Measurements from ENCODE around the gene UGT1A8. TPM values are rescaled to one million over a fixed set of nuclear protein-coding genes. Genes with fewer than 3 reads are reported as not detected.

UGT1A8 gene
- total and polyA plus RNA-seq, 2 experiments from 2014 or later: 0.45 TPM; not detected in 1

- H3K9me2 ChIP-seq (ENCODE audit: insufficient read depth): no peaks in the 10 kb centered on the region
- H3K27ac Mint-ChIP-seq: no peak overlapping the region
- peaks cover 19% of the 10 kb centered on the region for H3K9me3 Mint-ChIP-seq
- H3K4me3 ChIP-seq: no peak overlapping the region
- H3K27ac ChIP-seq (ENCODE audit: low read depth): no peak overlapping the region
- no peak for TF ChIP-seq NANOG (IDR thresholded peaks at IDR 0.05; ENCODE audit: borderline replicate concordance)
- no peak for TF ChIP-seq REST (IDR thresholded peaks at IDR 0.05; ENCODE audit: unreplicated experiment)
- no peaks in the 10 kb centered on the region for H4K20me1 ChIP-seq (replicated peaks; ENCODE audit: insufficient read depth)
- ATAC-seq: no peak
- no peak overlapping the region for H3K4me3 Mint-ChIP-seq
- no peaks in the 10 kb centered on the region for H3F3A ChIP-seq (replicated peaks; ENCODE audit: low read depth)
- H3K27me3 Mint-ChIP-seq (ENCODE audit: insufficient read depth, low read depth, poor library complexity): peaks cover 3% of the 10 kb centered on the region
- H3K4me1 ChIP-seq (ENCODE audit: insufficient read depth): no peaks in the 10 kb centered on the region
- H2AFZ ChIP-seq: no peak overlapping the region
- H3K27me3 ChIP-seq (ENCODE audit: insufficient read depth): no peaks in the 10 kb centered on the region
- H3K79me2 ChIP-seq (replicated peaks; ENCODE audit: insufficient read depth): no peaks in the 10 kb centered on the region
- H3K4me2 ChIP-seq: no peak overlapping the region
- no peaks in the 10 kb centered on the region for H3K36me3 ChIP-seq (ENCODE audit: insufficient read depth)
- no peaks in the 10 kb centered on the region; the same call in 2 of the 3 replicates for H3K36me3 Mint-ChIP-seq (ENCODE audit: low read depth)
- DNase-seq (ENCODE audit: low spot score): no peak
- H3K4me1 Mint-ChIP-seq: no peaks in the 10 kb centered on the region
These were observed 184.1 kb downstream of the UGT1A8 start for GRCh38 chr2:233801357-233802131.

- H3K4me3 Mint-ChIP-seq: no peak overlapping the region
- no peaks in the 10 kb centered on the region; the same call in 2 of the 3 replicates for H3K36me3 Mint-ChIP-seq (ENCODE audit: low read depth)
- no peaks in the 10 kb centered on the region for H4K20me1 ChIP-seq (replicated peaks; ENCODE audit: insufficient read depth)
- H3K36me3 ChIP-seq (ENCODE audit: insufficient read depth): no peaks in the 10 kb centered on the region
- no peaks in the 10 kb centered on the region for H3K27me3 ChIP-seq (ENCODE audit: insufficient read depth)
- H3K27ac Mint-ChIP-seq: no peak overlapping the region
- no peaks in the 10 kb centered on the region for H3K4me1 ChIP-seq (ENCODE audit: insufficient read depth)
- H3K9me2 ChIP-seq (ENCODE audit: insufficient read depth): no peaks in the 10 kb centered on the region
- H3K27me3 Mint-ChIP-seq (ENCODE audit: insufficient read depth, low read depth, poor library complexity): peaks cover 3% of the 10 kb centered on the region
- no peaks in the 10 kb centered on the region for H3F3A ChIP-seq (replicated peaks; ENCODE audit: low read depth)
- no peaks in the 10 kb centered on the region for H3K4me1 Mint-ChIP-seq
- H2AFZ ChIP-seq: no peak overlapping the region
- TF ChIP-seq EZH2phosphoT487 (IDR thresholded peaks at IDR 0.05; ENCODE audit: unreplicated experiment) (no peak), NANOG (IDR thresholded peaks at IDR 0.05; ENCODE audit: borderline replicate concordance) (no peak), ETS1 (IDR thresholded peaks at IDR 0.05) (no peak), CREB1 (CRISPR knock-in tag; IDR thresholded peaks at IDR 0.05; ENCODE audit: low read depth) (no peak)
- peaks cover 19% of the 10 kb centered on the region for H3K9me3 Mint-ChIP-seq
- H3K4me2 ChIP-seq: no peak overlapping the region
- ATAC-seq (no peak), DNase-seq (ENCODE audit: low spot score) (no peak)
- H3K79me2 ChIP-seq (replicated peaks; ENCODE audit: insufficient read depth): no peaks in the 10 kb centered on the region
- no peak overlapping the region for H3K27ac ChIP-seq (ENCODE audit: low read depth)
- H3K4me3 ChIP-seq: no peak overlapping the region
These were observed 184.8 kb downstream of the UGT1A8 start for GRCh38 chr2:233802132-233802815.
